Liver (tissue), 3 donors: ENCODE data around the gene CRHR1.

ENCODE experiments used
- FOXA1 ChIP-seq: IDR thresholded peaks from 2 replicates; pipeline ENCODE4 v1.6.1; 2016; ENCODE audit warnings: antibody characterized with exemption
- JUND ChIP-seq, 2 donors: IDR thresholded peaks; 2 replicates each; pipeline ENCODE4 v1.6.1; 2016; ENCODE audit warnings: antibody characterized with exemption in 2 of 2
- RAD21 ChIP-seq, 2 donors: IDR thresholded peaks; 2 replicates each; pipeline ENCODE4 v1.6.1; 2016; ENCODE audit warnings: antibody characterized with exemption in 2 of 2, mild to moderate bottlenecking in 2 of 2
- RXRA ChIP-seq, 2 donors: IDR thresholded peaks; 2 replicates each; pipeline ENCODE4 v1.6.1; 2017 to 2018; ENCODE audit warnings: antibody characterized with exemption in 2 of 2, mild to moderate bottlenecking in 1 of 2
- SP1 ChIP-seq: IDR thresholded peaks from 2 replicates; pipeline ENCODE4 v1.6.1; 2018; ENCODE audit warnings: antibody characterized with exemption, mild to moderate bottlenecking
- TAF1 ChIP-seq: conservative IDR thresholded peaks from 2 replicates; pipeline ENCODE4 v1.6.1; 2016; ENCODE audit warnings: antibody characterized with exemption, mild to moderate bottlenecking
- YY1 ChIP-seq: IDR thresholded peaks from 2 replicates; pipeline ENCODE4 v1.6.1; 2016; ENCODE audit warnings: antibody characterized with exemption, mild to moderate bottlenecking
- TF ChIP-seq, protein P1 (sequence below): fragments of 150-350 bp; IDR thresholded peaks from 2 replicates; pipeline ENCODE4 v1.5.1; 2017; ENCODE audit warnings: improper control_type of control experiment, low read depth, low read length; ENCODE audit not compliant: missing input control
- TF ChIP-seq, protein P2 (sequence below): IDR thresholded peaks from 2 replicates; pipeline ENCODE4 v1.6.1; 2016; ENCODE audit warnings: antibody characterized with exemption, mild to moderate bottlenecking
- TF ChIP-seq, protein P3 (sequence below): IDR thresholded peaks from 2 replicates; pipeline ENCODE4 v1.6.1; 2016; ENCODE audit warnings: antibody characterized with exemption
- donor health status: healthy.
- donor health status: healthy.

DNA sequence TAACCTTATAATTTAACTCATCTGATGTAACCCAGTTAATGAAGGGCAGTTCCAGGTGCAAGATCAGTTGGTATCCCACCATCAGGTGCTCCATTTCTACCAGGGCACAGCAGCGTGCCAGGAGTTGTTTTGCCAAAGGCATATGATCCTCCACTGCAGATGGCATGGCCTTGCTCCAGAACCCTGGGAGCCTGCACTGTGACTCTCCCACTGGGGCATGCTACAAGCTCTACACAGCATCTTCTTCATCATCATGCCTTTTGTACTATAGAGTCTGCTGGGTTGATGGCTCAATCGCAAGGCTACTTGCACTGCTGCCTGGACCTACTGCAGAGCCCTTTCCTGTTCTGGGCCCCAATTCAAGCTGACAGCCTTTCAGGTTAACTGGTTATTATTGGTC is 98.9 kb downstream of the CRHR1 start:
- TF ChIP-seq, protein P1, sequence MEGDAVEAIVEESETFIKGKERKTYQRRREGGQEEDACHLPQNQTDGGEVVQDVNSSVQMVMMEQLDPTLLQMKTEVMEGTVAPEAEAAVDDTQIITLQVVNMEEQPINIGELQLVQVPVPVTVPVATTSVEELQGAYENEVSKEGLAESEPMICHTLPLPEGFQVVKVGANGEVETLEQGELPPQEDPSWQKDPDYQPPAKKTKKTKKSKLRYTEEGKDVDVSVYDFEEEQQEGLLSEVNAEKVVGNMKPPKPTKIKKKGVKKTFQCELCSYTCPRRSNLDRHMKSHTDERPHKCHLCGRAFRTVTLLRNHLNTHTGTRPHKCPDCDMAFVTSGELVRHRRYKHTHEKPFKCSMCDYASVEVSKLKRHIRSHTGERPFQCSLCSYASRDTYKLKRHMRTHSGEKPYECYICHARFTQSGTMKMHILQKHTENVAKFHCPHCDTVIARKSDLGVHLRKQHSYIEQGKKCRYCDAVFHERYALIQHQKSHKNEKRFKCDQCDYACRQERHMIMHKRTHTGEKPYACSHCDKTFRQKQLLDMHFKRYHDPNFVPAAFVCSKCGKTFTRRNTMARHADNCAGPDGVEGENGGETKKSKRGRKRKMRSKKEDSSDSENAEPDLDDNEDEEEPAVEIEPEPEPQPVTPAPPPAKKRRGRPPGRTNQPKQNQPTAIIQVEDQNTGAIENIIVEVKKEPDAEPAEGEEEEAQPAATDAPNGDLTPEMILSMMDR, result no peak
- TF ChIP-seq FOXA1 (no peak), YY1 (no peak), SP1 (no peak), JUND (IDR thresholded peaks at IDR 0.05) (no peak), TAF1 (no peak), RAD21 (IDR thresholded peaks at IDR 0.05) (no peak), RXRA (IDR thresholded peaks at IDR 0.05) (no peak)
- TF ChIP-seq, protein P2, sequence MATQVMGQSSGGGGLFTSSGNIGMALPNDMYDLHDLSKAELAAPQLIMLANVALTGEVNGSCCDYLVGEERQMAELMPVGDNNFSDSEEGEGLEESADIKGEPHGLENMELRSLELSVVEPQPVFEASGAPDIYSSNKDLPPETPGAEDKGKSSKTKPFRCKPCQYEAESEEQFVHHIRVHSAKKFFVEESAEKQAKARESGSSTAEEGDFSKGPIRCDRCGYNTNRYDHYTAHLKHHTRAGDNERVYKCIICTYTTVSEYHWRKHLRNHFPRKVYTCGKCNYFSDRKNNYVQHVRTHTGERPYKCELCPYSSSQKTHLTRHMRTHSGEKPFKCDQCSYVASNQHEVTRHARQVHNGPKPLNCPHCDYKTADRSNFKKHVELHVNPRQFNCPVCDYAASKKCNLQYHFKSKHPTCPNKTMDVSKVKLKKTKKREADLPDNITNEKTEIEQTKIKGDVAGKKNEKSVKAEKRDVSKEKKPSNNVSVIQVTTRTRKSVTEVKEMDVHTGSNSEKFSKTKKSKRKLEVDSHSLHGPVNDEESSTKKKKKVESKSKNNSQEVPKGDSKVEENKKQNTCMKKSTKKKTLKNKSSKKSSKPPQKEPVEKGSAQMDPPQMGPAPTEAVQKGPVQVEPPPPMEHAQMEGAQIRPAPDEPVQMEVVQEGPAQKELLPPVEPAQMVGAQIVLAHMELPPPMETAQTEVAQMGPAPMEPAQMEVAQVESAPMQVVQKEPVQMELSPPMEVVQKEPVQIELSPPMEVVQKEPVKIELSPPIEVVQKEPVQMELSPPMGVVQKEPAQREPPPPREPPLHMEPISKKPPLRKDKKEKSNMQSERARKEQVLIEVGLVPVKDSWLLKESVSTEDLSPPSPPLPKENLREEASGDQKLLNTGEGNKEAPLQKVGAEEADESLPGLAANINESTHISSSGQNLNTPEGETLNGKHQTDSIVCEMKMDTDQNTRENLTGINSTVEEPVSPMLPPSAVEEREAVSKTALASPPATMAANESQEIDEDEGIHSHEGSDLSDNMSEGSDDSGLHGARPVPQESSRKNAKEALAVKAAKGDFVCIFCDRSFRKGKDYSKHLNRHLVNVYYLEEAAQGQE, result no peak
- TF ChIP-seq, protein P3, sequence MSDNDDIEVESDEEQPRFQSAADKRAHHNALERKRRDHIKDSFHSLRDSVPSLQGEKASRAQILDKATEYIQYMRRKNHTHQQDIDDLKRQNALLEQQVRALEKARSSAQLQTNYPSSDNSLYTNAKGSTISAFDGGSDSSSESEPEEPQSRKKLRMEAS, result no peak
